OCI-LY1 (cell line): Measurements from ENCODE around the gene FARSA.

ENCODE experiments used
- H2AFZ ChIP-seq: fragments of 200-600 bp; sonication (generic), shearing (Covaris generic); 2 replicates; pipeline ENCODE4 v1.6.0; 2014; ENCODE audit warnings: antibody characterized with exemption, mild to moderate bottlenecking, low read length
- H3F3A ChIP-seq: fragments of 200-600 bp; sonication (generic), shearing (Covaris generic); 2 replicates; pipeline ENCODE4 v1.6.0; 2014; ENCODE audit warnings: mild to moderate bottlenecking, antibody characterized with exemption, low read length, moderate library complexity; ENCODE audit not compliant: insufficient read depth
- H3K27ac ChIP-seq: fragments of 200-600 bp; sonication (generic); 2 replicates; pipeline ENCODE4 v1.5.1; 2014; ENCODE audit warnings: low read length, mixed run types, mild to moderate bottlenecking, low read depth; ENCODE audit not compliant: poor library complexity, severe bottlenecking
- H3K27me3 ChIP-seq: fragments of 200-600 bp; sonication (generic); 2 replicates; pipeline ENCODE4 v1.6.0; 2014; ENCODE audit warnings: antibody characterized with exemption, mild to moderate bottlenecking, low read length, moderate library complexity; ENCODE audit not compliant: insufficient read depth
- H3K36me3 ChIP-seq: fragments of 200-600 bp; sonication (generic); 2 replicates; pipeline ENCODE4 v1.6.1; 2014; ENCODE audit warnings: mild to moderate bottlenecking, antibody characterized with exemption, low read length, moderate library complexity, mixed read lengths; ENCODE audit not compliant: insufficient read depth
- H3K4me1 ChIP-seq: fragments of 200-600 bp; sonication (generic); 2 replicates; pipeline ENCODE4 v1.5.1; 2014; ENCODE audit warnings: mild to moderate bottlenecking, low read length, moderate library complexity; ENCODE audit not compliant: insufficient read depth, severe bottlenecking
- H3K4me2 ChIP-seq: fragments of 200-600 bp; sonication (generic), shearing (Covaris generic); 2 replicates; pipeline ENCODE4 v1.6.1; 2014; ENCODE audit warnings: low read length
- H3K4me3 ChIP-seq: fragments of 200-600 bp; sonication (generic); 2 replicates; pipeline ENCODE4 v1.5.1; 2014; ENCODE audit warnings: low read length, low read depth, mild to moderate bottlenecking, mixed read lengths; ENCODE audit not compliant: poor library complexity, severe bottlenecking
- H3K79me2 ChIP-seq: fragments of 200-600 bp; shearing (Covaris generic); 2 replicates; pipeline ENCODE4 v1.6.1; 2016; ENCODE audit warnings: mixed run types, low read length, mixed read lengths; ENCODE audit not compliant: insufficient read depth
- H3K9ac ChIP-seq: fragments of 200-600 bp; sonication (generic), shearing (Covaris generic); 2 replicates; pipeline ENCODE4 v1.6.1; 2014; ENCODE audit warnings: mild to moderate bottlenecking, low read length, mixed read lengths
- H3K9me2 ChIP-seq: fragments of 200-600 bp; sonication (generic), shearing (Covaris generic); 2 replicates; pipeline ENCODE4 v1.6.1; 2014; ENCODE audit warnings: low read depth, mild to moderate bottlenecking, low read length, mixed read lengths
- H3K9me3 ChIP-seq: fragments of 200-600 bp; shearing (Covaris generic); 2 replicates; pipeline ENCODE4 v1.6.1; 2014; ENCODE audit warnings: low read length, mixed read lengths
- H4K20me1 ChIP-seq: fragments of 200-600 bp; sonication (generic), shearing (Covaris generic); 2 replicates; pipeline ENCODE4 v1.6.0; 2016; ENCODE audit warnings: mild to moderate bottlenecking, low read length; ENCODE audit not compliant: insufficient read depth
- CTCF ChIP-seq: fragments of 200-600 bp; sonication (generic), shearing (Covaris generic); IDR thresholded peaks from 2 replicates; pipeline ENCODE4 v1.5.1; 2017; ENCODE audit warnings: mild to moderate bottlenecking, antibody characterized with exemption, low read length, moderate library complexity, mixed read lengths
- EZH2 ChIP-seq: fragments of 200-600 bp; sonication (generic), shearing (Covaris generic); IDR thresholded peaks from 2 replicates; pipeline ENCODE4 v1.8.0; 2017; ENCODE audit warnings: borderline replicate concordance, mixed run types, mild to moderate bottlenecking, antibody characterized with exemption, low read length, moderate library complexity, mixed read lengths

Gene FARSA

GRCh38 chr19:12970070-12970820 is 36.7 kb upstream of the FARSA start:
- no peak overlapping the region for H2AFZ ChIP-seq
- H3K27me3 ChIP-seq, result peaks cover 5% of the 10 kb centered on the region; the same call in 1 of the 2 replicates
- no peak overlapping the region for H3K4me3 ChIP-seq
- no peaks in the 10 kb centered on the region for H3K9me3 ChIP-seq
- H3K4me2 ChIP-seq, result no peak overlapping the region
- no peaks in the 10 kb centered on the region for H3K9me2 ChIP-seq
- H4K20me1 ChIP-seq, result no peaks in the 10 kb centered on the region
- no peaks in the 10 kb centered on the region for H3K79me2 ChIP-seq
- H3F3A ChIP-seq, result no peaks in the 10 kb centered on the region
- no peaks in the 10 kb centered on the region for H3K36me3 ChIP-seq
- H3K4me1 ChIP-seq, result no peaks in the 10 kb centered on the region
- no peak overlapping the region for H3K9ac ChIP-seq
- TF ChIP-seq CTCF (no peak), EZH2 (no peak)
- H3K27ac ChIP-seq, result no peak overlapping the region

- H2AFZ ChIP-seq, result no peak within 1 kb of the TSS
- H3K9me2 ChIP-seq, result no peaks in the 10 kb centered on the region
- peaks cover 5% of the 10 kb centered on the region; the same call in 1 of the 2 replicates for H3K27me3 ChIP-seq
- no peak within 1 kb of the TSS for H3K9ac ChIP-seq
- no peaks in the 10 kb centered on the region for H3K9me3 ChIP-seq
- no peaks in the 10 kb centered on the region for H3K36me3 ChIP-seq
- H3K4me3 ChIP-seq, result no peak within 1 kb of the TSS
- H3K4me2 ChIP-seq, result no peak within 1 kb of the TSS
- H4K20me1 ChIP-seq, result no peaks in the 10 kb centered on the region
- TF ChIP-seq CTCF (no peak), EZH2 (no peak)
- H3K79me2 ChIP-seq, result no peaks in the 10 kb centered on the region
- H3K4me1 ChIP-seq, result no peaks in the 10 kb centered on the region
- H3K27ac ChIP-seq, result no peak within 1 kb of the TSS
- no peaks in the 10 kb centered on the region for H3F3A ChIP-seq
Measured at GRCh38 chr19:12969292-12969988, 35.9 kb upstream of the FARSA start, which contains the start of gene DAND5. Gene DAND5, plus strand, starts transcription at chr19:12969576. Its CDS starts 85 bp downstream, at chr19:12969661.

GRCh38 chr19:12967907-12968306 is 34.4 kb upstream of the FARSA start:
- no peak for TF ChIP-seq CTCF
- no peak for TF ChIP-seq EZH2
- Histone ChIP-seq H3K27ac (no peak overlapping the region), H3K4me2 (no peak overlapping the region), H3K4me1 (no peaks in the 10 kb centered on the region), H3K4me3 (no peak overlapping the region), H3K9me3 (no peaks in the 10 kb centered on the region), H3K27me3 (no peaks in the 10 kb centered on the region), H3K9ac (no peak overlapping the region), H3K9me2 (no peaks in the 10 kb centered on the region), H3K36me3 (no peaks in the 10 kb centered on the region), H3F3A (no peaks in the 10 kb centered on the region), H3K79me2 (no peaks in the 10 kb centered on the region), H4K20me1 (no peaks in the 10 kb centered on the region), H2AFZ (no peak overlapping the region)
